HG03108 (cell line): ENCODE results near the gene MYO1D.

ENCODE experiments used
- ATAC-seq: cut with Tn5 transposase; IDR thresholded peaks from one replicate; pipeline ENCODE4 v1.9.1; 2021; ENCODE audit warnings: moderate library complexity; ENCODE audit not compliant: unreplicated experiment

Gene MYO1D

DNA sequence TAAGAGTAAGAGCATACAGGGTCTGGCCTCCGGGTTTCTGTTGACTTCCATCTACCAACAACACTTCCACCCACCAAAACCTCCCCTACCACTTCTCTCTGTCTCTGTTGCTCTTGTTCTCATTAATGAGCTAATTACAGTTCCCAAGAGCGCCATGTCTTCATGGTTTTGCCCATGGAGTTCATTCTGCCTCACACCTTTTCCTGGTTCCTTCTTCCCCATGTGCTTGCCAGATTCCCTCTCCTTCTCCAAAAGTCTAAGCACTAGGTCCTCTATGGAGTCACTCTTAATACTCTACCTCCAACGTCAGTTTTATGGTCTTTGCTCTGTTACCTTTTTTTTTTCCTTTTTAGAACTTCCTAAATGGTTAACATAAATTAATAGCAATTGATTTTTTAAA is 92.8 kb downstream of the MYO1D start:
- no peak for ATAC-seq

DNA sequence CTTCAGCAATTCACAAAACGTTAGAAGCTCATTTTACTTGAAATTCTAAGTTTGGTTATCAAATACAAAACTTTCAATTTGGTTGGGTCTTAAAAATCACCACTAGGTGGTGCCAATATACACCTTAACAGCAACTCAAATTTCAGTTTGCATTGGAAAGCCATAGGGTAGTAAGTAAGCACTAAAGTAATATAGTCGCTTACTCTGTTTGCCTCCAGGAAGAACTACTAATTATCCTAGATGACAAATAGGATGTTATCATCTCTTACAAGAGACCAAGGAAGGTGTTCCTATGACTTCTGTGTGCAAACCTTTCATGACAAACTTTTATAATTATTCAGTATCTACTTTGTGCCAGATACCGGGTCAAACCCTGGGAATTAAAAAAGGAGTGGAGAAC is 93.3 kb downstream of the MYO1D start:
- ATAC-seq = no peak

DNA sequence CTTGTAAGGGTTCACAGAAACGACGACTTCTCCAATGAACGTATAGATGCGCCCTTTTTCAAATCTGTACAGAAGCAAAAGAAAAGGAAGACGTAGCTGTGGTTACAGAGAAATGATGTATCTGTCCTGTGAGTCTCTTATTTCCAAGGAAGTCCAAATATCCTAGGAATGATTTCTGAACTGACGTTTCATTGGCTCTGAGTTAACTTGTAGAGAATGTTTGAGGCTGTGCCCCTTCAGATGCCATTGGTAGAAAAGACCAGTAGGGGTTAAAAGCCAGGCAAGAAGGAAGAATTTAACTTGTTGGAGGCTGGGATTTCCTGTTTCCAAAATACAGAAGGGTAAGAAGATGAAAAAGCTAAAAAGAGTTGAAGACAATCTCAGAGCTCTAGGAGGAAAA is 96.2 kb downstream of the MYO1D start:
- no peak for ATAC-seq

DNA sequence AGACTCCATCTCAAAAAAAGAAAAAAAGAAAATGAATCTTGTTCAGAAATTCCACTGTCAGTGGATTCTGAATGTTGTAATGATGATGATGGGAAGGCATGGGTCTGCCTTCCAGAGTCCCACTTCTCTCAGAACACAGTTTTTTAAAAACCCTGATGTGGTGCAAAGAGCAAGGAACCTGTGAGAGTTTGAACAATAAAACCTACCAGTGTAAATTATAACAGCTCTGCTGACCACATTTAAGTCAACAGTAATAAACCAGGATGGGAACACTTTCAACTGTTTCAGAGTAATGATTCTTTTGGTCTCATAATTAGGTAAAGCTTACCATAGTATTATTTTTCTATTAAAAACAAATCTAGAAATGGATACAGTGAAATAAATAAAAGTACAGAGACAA is 99.0 kb downstream of the MYO1D start:
- ATAC-seq = no peak

DNA sequence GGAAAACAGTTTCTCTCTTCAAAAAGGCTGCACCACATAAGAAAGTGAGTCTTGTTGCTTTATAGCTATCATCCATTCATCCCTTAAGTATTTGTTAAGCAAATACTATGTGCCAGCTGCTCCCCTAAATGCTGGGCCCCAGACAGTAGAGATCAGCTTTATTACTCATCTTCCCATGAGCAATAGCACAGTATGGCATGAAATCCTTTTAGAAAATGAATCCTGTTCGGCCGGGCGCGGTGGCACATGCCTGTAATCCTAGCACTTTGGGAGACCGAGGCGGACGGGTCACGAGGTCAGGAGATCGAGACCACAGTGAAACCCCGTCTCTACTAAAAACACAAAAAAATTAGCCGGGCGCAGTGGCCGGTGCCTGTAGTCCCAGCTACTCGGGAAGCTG is 99.5 kb downstream of the MYO1D start:
- ATAC-seq = no peak

DNA sequence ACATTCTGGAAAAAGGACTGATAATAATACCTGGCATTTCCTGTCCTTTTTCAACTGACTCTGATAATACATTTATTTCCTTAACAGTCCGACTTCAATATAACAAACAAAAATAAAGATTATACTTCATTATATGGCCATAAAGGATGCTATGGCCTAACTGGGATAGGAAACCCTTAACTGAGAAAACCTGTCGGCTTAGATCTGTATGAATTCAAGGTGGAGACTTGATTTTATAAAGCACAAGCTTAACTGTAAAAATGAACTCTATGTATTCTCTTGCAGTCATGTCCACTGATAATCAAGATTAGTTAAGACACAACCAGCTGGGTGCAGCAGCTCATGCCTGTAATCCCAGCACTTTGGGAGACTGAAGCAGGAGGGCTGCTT is 102.2 kb downstream of the MYO1D start:
- ATAC-seq = no peak

DNA sequence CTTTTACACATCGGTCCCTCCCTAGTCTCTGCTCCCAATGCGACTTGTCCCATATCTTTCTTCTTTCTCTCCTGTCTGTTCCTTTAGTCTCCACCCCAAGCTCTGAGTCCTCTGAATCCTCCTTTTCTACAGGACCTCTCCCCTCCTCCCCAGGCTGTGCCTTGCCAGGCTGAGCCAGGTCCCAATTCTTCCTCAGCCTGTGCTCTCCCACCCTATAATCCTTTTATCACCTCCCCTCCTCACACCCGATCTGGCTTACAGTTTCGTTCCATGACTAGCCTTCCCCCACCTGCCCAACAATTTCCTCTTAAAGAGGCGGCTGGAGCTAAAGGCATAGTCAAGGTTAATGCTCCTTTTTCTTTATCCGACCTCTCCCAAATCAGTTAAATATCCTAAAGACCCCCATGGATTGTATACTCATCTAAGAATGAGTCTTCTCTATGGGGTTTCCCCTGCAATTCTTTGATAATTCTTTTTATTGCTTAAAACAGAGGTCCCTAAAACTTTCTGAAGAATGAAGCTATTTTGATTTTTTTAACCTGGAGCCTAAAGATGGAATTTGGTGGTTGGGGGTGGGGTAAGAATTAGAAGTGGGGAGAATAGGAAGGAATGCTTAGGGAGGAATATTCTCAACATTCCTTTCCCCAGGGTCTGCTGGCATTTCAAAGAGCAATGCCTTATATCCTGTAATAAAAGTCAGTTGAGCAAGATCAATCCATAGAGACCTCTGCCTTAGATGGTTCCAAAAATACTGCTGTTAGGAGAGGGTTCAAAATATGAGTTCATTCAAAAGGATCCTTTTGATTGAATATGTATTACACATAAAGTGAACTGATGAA is 102.8 kb downstream of the MYO1D start:
- ATAC-seq = no peak

DNA sequence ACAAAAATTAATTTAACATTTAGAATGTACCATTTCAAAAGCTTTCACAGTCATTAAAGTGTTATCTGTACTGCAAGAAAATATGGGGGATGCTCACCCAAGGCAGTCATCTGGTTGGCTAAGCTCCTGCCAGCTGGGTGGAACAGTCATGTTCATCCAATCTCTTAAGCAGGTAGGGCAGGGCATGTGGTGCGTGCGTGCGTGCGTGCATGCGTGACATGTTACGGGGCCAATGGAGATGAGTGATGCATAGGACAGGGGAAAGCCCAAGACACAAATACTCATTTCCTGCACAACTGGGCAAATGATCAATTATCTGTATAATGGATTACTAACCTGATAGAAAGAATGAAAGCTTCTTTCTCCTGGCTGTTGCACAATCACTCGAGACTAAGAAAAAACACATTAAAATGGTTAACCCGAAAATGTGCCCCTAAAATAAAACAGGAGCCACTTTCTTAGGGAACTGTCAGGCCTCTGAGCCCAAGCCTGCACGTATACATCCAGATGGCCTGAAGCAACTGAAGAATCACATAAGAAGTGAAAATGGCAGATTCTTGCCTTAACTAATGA is 104.4 kb downstream of the MYO1D start:
- ATAC-seq = no peak

DNA sequence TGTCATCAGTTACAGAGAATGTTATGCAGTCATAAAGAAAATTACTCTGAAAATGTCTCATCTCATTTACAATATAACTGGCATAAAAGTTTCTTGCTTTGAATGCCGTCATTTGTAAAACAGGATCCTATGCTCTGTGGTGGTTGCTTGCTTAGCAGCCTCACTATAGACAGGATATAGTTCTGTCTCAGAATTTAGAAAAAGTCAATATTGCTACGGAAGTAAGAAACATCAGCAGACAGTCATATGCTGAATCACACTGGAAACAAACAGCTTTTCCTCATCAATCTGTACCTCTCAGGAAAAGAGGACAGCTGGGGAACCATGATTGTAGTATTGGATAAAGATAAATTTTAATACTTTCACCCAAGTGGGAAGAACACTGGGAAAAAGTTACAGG is 105.5 kb downstream of the MYO1D start:
- ATAC-seq = no peak

DNA sequence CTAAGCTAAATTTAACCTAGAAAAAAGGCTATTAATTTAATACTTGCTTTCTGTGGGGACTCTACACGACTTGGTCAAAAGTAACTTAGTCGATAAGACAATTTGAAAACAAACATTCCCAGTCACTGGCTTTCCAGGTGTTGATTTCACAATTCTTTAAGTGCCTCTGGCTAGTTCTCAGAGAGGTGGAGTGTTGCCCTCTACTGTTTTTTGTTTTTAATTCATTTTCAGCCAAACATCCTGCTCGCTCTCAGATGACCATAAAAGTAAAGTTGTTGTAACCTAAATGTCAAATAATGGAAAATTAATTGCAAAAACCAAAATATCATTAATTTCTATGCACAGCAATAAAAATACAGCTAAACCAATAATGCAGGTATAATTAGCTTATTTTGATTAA is 107.1 kb downstream of the MYO1D start:
- ATAC-seq = no peak

DNA sequence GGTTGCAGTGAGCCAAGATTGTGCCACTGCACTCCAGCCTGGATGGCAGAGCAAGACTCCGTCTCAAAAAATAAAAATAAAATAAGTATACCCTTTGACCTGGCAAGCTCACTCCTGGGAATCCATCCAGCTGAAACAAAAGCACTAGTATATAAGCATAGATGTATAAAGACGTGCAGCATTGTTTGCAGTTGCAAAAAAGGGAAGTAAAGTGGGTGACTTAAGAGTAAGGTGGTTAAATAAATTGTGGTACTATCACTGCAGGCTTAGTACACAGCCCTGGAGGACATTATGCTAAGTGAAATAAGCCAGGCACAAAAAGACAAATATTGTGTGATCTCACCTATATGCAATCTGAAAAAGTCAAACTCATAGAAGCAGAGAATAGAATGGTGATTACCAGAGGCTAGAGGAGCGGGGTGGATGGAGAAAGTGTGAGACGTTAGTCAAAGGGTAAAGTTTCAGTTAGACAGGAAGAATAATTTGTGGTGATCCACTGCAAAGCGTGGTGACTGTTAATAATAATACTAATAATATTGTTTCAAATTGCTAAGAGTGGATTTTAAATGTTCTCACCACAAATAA is 113.0 kb downstream of the MYO1D start:
- ATAC-seq = no peak

DNA sequence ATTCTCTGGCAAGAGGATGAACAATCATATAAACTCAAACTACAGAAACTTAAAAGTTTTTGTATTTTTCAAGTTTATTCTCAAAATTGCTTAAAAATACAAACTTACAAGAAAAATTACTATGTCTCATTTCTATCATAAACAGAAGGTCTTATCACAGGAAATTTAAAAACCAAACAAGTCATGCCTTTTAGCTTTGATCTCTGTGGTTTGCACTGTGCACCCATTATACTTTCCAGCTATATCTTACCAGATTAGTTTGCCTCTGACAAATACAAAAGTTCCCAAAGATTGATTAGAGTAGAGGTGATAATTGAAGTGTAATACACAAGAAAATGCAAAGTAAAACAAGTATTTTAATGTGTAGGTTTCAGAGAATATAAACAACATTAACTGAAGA is 117.4 kb downstream of the MYO1D start:
- ATAC-seq = no peak

DNA sequence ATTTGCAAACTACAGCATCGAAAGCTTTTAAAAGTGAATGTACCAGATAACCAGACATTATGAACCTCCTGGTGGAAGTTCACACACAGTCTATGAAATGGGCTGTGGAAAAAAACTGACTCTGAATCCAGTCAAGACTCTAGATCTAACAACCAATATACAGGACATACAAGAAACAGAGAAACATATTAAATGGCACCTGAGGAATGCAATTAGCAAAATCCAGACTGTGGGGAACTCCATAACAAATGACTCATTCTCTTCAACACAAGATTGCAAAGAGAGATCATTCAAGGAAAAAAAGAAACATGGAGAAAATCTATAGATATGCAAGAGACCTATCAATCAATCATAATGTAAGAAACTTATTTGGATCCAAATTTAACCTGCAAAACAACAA is 119.0 kb downstream of the MYO1D start:
- ATAC-seq = no peak

DNA sequence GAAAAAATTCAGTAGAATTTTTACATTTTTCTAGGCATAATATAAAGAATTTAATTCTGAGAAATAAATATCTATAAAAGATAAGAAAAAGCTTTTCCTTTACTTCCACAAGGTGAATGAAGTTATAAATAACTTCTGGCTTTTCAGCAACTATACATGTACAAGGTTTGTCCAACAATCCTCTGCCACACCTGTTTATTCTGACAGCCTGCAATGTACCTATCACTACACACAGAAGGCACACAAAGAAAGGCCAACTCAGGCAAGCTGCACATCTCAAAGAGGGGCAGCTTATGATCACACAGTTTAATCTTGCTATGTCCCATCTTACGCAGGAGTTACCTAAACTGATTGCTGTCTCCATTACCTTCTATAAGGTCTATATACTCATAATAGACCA is 120.2 kb downstream of the MYO1D start:
- no peak for ATAC-seq

DNA sequence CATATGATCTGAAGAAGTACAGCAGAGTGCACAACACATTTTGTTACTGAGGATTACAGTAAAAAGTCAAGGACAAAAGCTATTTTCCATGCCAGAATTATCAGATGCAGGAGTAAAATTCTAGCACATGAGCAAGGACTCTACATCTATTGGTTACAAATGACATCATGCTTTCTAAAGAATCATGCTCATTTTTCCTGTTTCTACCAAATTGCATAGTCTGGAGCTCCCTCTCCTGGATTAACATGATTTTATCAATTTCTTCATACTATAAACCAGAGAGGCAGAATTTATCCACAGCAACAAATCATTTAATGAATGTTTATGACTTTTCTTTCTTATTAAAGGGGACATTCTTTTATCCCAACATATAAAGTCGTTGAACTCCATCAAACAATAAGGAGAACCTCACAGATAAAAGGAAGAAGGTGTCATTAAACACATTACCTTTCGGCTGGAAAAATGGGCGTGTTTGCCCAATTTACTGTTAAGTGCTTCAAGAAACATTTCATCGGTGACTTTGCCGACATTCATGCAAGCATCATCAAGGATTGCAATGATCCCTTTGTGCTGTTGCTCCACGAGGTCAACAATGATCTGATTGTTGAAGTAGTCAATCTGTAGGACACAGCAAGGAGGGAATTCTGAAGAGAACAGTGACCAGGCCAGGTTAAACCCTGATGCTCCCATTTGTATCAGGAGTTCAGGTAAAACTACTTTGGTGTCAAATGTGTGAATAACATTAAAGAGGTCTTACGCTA is 121.7 kb downstream of the MYO1D start:
- no peak for ATAC-seq

DNA sequence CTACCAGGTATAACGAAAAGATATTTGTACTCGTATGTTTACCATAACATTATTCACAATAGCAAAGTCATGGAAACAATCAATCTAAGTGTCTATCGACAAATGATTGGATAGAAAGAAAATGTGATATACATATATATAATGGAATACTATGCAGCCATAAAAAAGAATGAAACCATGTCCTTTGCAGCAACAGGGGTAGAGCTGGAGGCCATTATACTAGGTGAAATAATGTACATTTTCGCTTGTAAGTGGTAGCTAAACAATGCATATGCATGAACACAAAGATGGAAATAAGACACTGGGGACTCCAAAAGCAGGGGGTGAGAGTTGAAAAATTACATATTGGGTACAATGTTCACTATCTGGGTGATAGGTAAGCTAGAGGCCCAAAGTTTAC is 124.0 kb downstream of the MYO1D start:
- no peak for ATAC-seq

DNA sequence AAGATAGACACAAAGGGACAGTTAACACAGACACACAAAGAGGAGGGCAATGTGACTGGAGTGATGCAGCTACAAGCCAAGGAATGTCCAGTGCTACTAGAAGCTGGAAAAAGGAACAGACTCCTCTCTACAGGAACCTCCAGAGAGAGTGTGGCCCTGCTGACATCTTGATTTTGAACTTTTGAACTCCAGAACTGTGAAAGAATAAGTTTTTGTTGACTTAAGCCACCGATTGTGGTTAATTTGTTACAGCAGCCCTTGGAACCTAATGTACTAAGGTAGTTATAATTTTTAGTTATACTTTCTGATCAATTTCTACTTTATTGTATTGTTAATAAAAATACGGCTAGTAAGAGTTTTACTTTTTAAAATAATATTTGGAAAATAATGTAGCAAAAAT is 129.1 kb downstream of the MYO1D start:
- no peak for ATAC-seq

DNA sequence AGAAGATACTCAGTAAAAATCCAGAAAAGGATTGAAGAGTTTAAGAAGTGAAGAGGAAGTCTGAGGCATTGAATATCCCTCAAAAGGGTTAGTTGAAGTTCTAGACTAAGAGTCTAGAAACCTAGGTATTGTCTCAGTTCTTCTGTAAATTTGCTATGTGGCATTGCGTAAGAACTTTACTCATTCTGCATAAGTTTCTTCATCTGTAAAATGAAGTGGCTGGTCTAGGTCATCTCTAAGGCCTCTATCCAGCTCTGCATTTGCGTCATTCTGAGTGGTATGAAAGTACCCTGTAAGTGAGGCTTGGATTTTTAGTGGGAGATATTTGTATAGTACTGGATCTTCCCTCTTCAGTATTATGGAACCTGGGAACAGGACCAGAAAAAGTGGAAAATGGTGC is 130.2 kb downstream of the MYO1D start:
- no peak for ATAC-seq

DNA sequence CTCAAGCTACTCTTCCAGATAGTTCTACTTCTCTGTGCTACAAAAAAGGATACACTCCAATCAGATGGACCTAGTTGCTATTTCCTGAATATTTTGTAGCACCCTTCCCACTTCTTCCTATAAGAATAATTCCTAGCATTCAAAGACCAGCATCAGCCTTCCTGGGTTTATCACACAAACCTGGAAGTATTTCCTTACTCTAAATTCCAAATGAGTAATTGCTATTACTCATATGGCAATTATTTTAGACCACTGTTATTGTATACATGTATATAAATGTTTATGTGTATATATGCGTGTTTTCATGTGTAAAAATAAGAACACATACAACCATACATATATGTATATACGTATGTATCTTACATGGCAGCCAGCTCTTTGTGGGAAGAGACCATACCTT is 130.6 kb downstream of the MYO1D start:
- no peak for ATAC-seq

DNA sequence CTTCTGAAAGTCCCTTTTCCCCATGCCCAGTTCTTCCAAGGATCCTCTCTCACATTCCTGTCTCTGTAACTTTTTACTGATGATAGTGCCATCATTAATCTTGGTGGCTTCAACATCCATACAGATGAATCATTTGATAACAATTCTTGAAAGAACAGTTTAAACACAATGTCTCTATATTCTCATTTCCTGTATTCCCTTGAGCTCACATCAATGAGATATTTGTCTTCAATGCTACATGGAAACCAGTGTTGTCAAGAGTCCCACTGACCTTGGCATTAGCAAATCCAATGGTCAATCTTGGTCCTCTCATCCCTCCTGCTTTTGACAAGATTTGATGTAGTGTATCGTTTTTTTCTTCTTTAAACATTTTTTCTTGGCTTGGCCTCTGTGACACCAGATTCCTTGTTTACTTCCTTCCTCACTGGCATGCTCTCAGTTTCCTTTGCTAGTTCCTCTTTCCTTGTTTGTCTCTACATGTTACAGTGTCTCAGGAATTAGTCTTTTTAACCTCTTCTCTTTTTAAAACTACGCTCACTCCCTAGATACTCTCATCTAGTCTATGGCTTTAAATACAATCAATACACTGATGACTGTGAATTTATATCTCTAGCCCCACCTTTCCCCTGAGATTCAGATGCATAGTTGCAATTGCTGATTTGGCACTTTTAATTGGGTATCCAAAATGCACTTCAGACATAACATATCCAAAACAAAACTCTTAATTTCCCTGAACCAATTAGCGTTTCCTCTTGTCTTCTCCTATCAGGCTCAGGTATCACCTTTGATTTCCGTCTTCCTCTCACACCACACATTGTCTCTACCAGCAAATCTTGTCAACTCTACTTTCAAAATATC is 134.0 kb downstream of the MYO1D start:
- no peak for ATAC-seq

DNA sequence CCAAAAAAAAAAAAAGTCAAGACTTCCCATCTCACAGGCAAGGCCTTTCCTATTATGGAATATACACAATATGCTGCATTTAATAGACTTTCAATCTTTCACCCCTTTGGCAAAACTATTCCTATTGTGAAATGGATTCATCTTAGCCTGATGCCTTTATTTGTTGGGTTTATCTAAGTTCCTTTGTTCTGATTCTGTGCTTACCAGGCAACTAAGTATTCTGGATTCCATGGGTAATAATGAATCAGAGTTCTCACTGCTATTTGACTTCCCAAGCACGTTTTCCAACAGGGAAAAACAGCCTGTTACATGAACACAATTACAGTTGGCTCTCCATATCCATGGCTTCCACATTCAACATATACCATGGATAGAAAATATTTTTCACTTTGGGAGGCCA is 135.5 kb downstream of the MYO1D start:
- no peak for ATAC-seq
